HG03342 (cell line): Measurements from ENCODE around the gene FGF5.
A peak's percentile ranks its signal among the peaks of the same experiment; 100 is the strongest.
"Not testable (repeated sequence)": the region's sequence is repeated elsewhere in the genome, so short reads cannot be mapped to it uniquely, and the experiment has no call there.

Source experiments
- ATAC-seq: cut with Tn5 transposase; IDR thresholded peaks from one replicate; pipeline ENCODE4 v1.9.1; 2021; ENCODE audit warnings: mild to moderate bottlenecking, moderate library complexity; ENCODE audit not compliant: unreplicated experiment

Gene FGF5

GRCh38 chr4:80266253-80266901 lies at the start of gene FGF5:
Gene FGF5, plus strand, starts transcription at chr4:80266664. Its CDS starts 161 bp downstream, at chr4:80266825.
- no peak for ATAC-seq

- ATAC-seq = no peak
These were observed 47.0 kb upstream of the FGF5 start for GRCh38 chr4:80219301-80220025.

DNA sequence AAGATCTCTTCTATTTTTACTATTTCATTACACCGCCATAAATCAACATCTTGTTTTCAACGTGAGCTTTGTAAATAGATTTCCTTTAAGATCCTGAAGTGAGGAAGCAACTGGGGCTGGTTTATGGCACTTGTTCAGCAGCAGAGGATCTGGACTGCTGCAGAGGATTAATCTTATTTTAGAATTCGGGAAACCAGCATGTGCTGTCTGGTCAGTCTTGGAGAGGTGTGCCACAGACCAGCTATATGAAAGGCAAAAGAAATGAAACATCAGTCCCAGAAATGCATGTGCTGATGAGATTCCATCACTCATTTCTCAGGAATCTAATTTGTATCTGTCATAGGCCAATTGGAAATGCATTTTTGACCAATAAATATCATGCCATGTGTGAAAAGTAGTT lies 45.8 kb upstream of the FGF5 start:
- ATAC-seq = no peak

GRCh38 chr4:80221161-80221560 lies 45.3 kb upstream of the FGF5 start:
- ATAC-seq = no peak

GRCh38 chr4:80225595-80225994 lies 40.9 kb upstream of the FGF5 start:
- no peak for ATAC-seq

- no peak for ATAC-seq
These were observed 40.4 kb upstream of the FGF5 start for GRCh38 chr4:80226094-80226493.

GRCh38 chr4:80228460-80228859 lies 38.0 kb upstream of the FGF5 start:
- ATAC-seq = no peak

DNA sequence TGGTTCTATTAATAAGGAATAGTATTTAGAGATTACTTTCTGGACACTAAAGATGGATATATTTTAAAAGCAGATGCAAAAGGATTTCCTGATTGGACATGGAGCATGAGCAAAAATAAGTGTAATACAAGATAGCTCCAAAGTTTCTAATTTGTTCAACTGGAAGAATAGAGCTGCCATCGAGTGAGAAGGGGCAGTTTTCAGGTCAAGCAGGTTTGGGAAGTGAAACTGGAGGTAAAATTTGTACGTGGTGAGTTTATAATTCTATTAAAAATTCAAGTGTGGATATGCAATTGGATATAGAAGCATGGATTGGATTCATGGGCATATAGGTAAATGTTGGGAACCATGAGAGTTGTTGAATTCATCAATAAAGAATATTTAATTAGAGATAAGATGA lies 37.3 kb upstream of the FGF5 start:
- peak; percentile 15 for ATAC-seq

GRCh38 chr4:80229590-80229989 lies 36.9 kb upstream of the FGF5 start:
- ATAC-seq = peak; percentile 90

GRCh38 chr4:80231180-80231579 lies 35.3 kb upstream of the FGF5 start:
- ATAC-seq = no peak

DNA sequence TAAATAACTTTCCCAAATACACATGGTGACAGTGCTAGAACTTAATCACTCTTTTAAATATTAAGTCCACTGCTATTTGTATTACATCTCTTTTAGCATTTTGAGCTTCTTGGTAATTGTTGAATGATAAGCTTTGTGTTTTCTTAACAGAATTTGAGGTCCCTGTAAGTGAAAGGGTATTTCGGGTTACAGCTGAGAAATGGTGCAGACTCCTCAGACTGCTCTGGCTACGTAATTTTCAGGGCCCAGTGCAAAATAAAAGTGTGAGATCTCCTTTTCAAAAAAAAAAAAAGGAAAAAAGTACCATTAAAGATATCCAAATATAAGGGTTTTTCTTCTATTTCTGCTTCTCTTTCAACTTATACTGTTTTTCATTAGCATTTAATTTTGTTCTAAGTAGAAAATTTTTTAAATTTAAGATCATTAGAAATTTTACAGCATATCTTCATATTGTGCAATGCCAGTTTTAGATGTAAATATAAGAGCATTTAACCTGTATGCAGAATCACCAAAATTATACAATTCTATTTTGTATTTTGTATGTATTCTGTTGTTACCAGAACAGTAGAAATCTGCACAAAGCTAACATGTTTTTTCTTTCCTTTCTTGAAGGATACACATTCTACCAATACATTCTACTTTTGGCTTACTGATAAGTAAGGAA lies 33.6 kb upstream of the FGF5 start:
- no peak for ATAC-seq

GRCh38 chr4:80233390-80233789 lies 33.1 kb upstream of the FGF5 start:
- no peak for ATAC-seq

DNA sequence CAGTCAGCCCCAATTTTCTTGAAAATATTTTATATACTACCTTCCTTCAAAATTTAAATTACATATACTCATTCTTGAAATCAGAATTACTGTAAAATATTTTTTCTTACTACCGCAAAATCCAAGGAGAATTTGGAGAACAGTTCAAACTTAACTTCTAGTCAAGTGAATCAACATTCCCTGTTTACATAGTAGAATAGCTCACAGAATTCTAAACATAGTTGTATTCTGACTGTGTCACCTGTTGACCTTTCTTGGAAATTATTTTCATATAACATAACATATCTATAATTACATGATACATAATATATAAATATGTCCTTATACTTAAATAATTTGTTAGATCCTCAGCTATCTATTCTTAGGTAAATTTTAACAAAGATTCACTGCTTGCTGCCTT lies 31.0 kb upstream of the FGF5 start:
- no peak for ATAC-seq

DNA sequence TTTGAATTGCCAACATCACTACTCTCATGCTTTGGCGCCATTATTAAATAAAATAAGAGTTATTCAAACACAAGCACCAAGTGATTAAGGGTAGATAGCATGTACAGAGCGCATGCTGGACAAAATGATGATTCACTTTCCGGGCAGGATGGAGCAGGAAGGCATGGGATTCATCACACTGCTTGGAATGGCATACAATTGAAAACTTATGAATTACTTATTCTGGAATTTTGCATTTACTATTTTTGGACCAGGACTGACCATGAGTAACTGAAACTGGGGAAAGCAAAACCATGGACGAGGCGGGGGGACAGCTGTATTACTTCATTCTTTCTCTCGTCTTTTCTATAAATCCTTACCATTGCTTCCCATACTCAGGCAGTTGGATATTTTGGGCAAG lies 28.5 kb upstream of the FGF5 start:
- no peak for ATAC-seq

DNA sequence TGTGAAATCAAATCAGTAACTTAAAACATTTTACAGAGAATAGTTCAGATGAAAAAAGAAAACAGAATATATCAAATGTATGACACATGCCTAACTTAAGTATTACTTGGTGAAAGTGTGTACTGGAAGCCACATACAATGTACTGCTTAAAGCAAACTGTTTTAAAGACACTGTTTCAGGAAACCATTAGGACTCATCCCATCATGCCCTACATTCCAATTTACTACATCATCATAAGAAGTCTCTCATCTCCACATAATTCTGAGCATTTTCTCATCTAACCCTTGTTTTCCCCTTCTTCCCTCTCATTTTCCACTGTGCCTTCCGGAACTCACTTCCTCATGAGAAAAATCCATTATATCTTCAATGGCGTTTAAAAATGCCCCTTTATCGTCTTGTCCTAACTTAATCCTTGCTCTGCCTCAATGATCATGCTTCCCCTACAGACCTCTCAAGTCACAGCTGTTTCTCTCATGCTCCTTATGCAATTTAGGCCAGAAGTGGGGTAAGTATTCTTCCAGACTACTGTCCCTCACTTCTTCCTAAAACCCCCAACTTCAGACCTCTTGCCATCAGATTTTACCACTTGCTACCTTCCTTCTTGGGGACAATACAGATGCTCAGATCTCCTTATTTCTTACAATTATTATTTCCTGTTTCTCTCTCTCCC lies 26.8 kb upstream of the FGF5 start:
- ATAC-seq = no peak

- no peak for ATAC-seq
These were observed 25.5 kb upstream of the FGF5 start for GRCh38 chr4:80240976-80241375.

DNA sequence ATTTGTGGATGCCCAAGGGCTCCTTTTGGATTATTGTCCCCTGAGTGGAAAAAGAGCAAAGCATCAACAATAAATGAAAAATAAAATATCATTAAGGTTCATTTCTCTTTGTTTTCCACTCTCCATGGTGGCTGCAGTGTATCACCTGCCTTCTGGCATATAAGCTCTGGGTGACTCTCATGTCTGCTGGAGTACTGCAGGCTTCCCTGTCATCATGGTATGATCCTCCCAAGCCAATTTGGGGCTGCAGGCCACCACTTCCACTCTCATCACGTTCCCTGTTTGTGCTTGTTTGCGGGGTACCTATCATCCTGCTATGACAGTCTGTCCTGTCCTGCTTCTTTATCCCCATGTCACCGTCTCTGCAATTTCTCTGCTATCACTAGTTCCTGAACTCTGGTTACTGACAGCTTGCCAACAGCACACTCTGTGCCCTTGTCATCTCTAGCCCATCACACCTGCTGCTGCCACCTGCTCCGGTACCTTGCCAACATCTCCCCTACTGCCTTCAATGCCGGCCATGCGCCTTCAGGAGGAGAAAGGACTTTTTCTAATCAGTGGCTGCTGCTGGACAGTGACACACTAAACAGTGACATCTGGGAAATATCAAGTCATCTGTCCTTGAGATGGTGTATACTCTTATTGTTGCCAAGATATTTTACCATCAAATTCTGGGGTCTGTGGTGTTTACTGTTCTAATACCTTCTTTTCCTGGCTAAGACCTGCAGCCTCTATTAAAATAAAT lies 23.0 kb upstream of the FGF5 start:
- no peak for ATAC-seq

GRCh38 chr4:80247484-80247883 lies 19.0 kb upstream of the FGF5 start:
- not testable (repeated sequence) for ATAC-seq

GRCh38 chr4:80249144-80249543 lies 17.3 kb upstream of the FGF5 start:
- no peak for ATAC-seq

GRCh38 chr4:80252427-80252826 lies 14.0 kb upstream of the FGF5 start:
- ATAC-seq = no peak

GRCh38 chr4:80252953-80253352 lies 13.5 kb upstream of the FGF5 start:
- no peak for ATAC-seq
